ENCODE measurements around the gene DPCD. TPM values are rescaled to one million over a fixed set of nuclear protein-coding genes. Genes with fewer than 3 reads are reported as not detected.

The DPCD gene
- total RNA-seq, 2 experiments from 2014 or later: 3.7 to 4.2 TPM

- DNase-seq: peak; percentile 59
- Mint-ChIP-seq H3K4me1 (peaks cover 18% of the 10 kb centered on the region), H3K27ac (peak overlapping the region; percentile 65), H3K27me3 (no peaks in the 10 kb centered on the region), H3K9me3 (ENCODE audit: low read depth) (no peaks in the 10 kb centered on the region), H3K4me3 (no peak overlapping the region), H3K36me3 (peaks cover 13% of the 10 kb centered on the region)
- peak; percentile 70 for ATAC-seq
- CTCF ChIA-PET: interaction anchor here (1.1 to 13.8 kb wide), 2 partner anchors 9 to 170 kb away, joined by 5 to 198 read pairs; partner anchors contain the start of gene NPM3
Measured at GRCh38 chr10:101611096-101611905, 23.2 kb downstream of the DPCD start.

DNA sequence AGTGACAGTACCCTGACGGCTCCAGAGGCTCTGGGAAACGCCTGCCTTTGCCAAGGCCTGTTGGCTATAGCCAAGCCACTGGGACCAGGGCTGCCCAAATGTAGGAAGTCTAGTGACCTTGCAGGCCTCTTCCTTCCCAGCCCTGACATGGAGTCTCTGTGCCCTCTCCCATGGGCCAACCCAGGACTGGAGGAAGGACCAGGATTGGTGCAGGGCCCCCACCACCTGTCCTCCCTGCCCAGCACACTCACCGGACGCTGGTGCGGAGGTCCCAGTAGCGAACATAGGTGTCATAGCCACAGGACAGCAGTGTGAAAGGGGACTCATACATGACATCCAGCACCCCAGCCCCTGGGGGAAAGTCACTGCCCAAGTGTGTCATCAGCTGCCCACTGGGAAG is 24.0 kb downstream of the DPCD start:
- Mint-ChIP-seq H3K4me1 (peaks cover 18% of the 10 kb centered on the region), H3K4me3 (no peak overlapping the region), H3K27me3 (no peaks in the 10 kb centered on the region), H3K36me3 (peaks cover 13% of the 10 kb centered on the region), H3K9me3 (ENCODE audit: low read depth) (no peaks in the 10 kb centered on the region), H3K27ac (peak overlapping the region; percentile 64)
- CTCF ChIA-PET: interaction anchor here (1.5 kb wide), 1 partner anchor 10 kb away, joined by 6 read pairs; no protein-coding TSS in a partner anchor
- no peak for DNase-seq
- ATAC-seq: no peak

DNA sequence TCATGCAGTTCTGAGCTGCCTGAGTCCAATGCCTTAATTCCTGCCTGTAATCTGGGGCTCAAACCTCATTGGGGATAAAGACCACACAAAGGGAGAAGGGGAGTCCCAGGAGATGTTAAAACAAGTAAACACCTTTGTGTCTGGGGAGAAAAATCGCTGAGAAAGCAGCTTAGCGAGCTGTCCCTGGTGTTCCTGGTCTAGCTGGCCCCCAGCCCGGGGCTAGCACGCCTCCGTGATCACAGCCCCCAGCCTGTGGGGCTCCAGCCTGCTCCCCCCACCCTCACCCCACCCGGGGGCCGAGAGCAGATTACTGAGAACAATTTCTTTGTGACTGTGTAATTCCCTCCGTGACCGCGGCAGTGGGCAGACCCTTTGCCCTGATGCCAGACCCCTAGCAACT is 24.8 kb downstream of the DPCD start:
- CTCF ChIA-PET: interaction anchor here (1.5 kb wide), 1 partner anchor 10 kb away, joined by 6 read pairs; no protein-coding TSS in a partner anchor
- ATAC-seq: no peak
- no peak overlapping the region for H3K27ac Mint-ChIP-seq
- peaks cover 13% of the 10 kb centered on the region for H3K36me3 Mint-ChIP-seq
- peaks cover 18% of the 10 kb centered on the region for H3K4me1 Mint-ChIP-seq
- no peaks in the 10 kb centered on the region for H3K9me3 Mint-ChIP-seq (ENCODE audit: low read depth)
- H3K4me3 Mint-ChIP-seq: no peak overlapping the region
- H3K27me3 Mint-ChIP-seq: no peaks in the 10 kb centered on the region
- no peak for DNase-seq

GRCh38 chr10:101613646-101614045 is 25.5 kb downstream of the DPCD start:
- Mint-ChIP-seq H3K27me3 (no peaks in the 10 kb centered on the region), H3K9me3 (ENCODE audit: low read depth) (no peaks in the 10 kb centered on the region), H3K36me3 (peaks cover 13% of the 10 kb centered on the region), H3K4me1 (peaks cover 18% of the 10 kb centered on the region), H3K4me3 (no peak overlapping the region), H3K27ac (no peak overlapping the region)
- ATAC-seq (no peak), DNase-seq (no peak)
- CTCF ChIA-PET: interaction anchor here (1.5 kb wide), 1 partner anchor 11 kb away, joined by 6 read pairs; no protein-coding TSS in a partner anchor

DNA sequence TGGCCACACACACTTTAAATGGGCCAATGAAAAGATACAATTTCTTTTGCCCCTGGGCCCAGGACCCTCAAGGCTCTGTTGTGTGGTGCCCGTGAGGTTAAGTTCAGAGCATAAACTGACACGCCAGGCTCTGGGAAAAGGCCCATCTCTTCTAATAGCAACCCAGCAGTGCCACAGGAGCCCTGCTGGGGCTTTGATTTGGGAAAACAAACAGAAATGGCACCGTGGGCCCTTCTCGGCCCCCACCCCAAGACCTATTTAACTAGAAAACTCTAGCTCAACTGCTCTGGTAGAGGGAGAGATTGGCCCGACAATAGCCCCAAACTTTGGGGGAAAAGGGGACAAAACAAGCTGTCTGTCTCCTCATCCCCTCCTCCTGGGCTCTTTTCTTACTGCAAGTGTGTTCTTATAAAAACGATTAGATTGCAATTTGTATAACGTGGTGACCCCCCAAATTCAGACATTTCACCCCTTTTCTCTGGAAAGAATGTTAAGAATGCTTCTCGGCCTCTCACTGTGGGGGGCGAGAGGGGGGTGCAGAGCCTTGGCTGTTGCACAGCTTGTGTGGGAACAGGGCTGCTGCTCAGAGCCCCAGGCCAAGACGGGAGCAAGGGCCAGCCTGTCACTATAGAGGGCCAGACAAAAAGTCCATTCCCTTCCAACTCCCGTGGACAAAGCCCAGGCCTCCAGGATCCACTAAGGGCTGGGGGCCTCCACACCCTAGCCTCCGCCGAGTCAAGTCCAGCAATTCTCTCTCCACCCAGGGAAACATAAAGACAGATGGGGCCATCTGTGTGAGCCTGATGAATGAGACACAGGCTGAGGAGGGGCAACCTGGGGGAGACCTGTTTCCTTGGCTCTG is 26.8 kb downstream of the DPCD start:
- no peaks in the 10 kb centered on the region for H3K9me3 Mint-ChIP-seq (ENCODE audit: low read depth)
- H3K27me3 Mint-ChIP-seq: no peaks in the 10 kb centered on the region
- H3K27ac Mint-ChIP-seq: no peak overlapping the region
- CTCF ChIA-PET: no interaction called here
- H3K4me1 Mint-ChIP-seq: peaks cover 15% of the 10 kb centered on the region
- H3K36me3 Mint-ChIP-seq: peaks cover 9% of the 10 kb centered on the region
- no peak for DNase-seq
- ATAC-seq: no peak
- no peak overlapping the region for H3K4me3 Mint-ChIP-seq

GRCh38 chr10:101615525-101616116 is 27.5 kb downstream of the DPCD start:
- Mint-ChIP-seq H3K4me1 (peaks cover 14% of the 10 kb centered on the region), H3K27ac (no peak overlapping the region), H3K27me3 (no peaks in the 10 kb centered on the region), H3K4me3 (no peak overlapping the region), H3K36me3 (peaks cover 11% of the 10 kb centered on the region), H3K9me3 (ENCODE audit: low read depth) (no peaks in the 10 kb centered on the region)
- DNase-seq (no peak), ATAC-seq (no peak)
- CTCF ChIA-PET: no interaction called here

DNA sequence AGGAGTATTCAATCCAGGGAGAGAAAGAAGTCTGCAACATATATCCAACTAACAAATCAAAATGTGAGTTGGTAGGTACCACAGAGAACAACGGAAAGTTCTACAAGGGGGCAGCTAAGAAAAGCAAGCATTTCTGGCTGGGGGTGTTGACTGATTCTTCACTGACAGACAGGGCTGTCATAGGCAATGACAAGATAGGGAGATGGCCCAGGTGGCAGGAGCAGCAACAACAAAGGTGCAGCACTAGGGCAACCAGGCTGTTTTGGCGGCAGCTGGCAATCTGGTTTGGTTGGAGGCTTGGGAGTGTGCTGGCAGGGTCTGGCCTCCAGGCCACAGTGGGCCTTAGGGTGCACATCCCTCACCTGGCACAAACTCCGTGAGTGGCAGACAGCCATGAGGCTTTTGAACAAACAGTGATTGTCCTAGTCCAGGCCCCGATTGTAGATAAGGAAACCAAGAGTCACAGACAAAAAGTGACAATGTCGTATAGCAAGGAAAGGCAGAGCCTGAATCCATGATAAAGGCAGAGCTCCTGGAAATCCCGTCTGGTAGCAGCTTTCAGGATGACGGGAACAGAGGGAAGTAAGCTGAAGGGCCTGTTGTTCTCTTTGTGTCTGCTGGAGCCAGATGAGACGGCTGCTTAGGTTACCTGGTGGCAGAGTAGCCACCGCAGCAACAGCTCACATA is 28.4 kb downstream of the DPCD start:
- no peak for ATAC-seq
- H3K4me3 Mint-ChIP-seq: no peak overlapping the region
- H3K9me3 Mint-ChIP-seq (ENCODE audit: low read depth): no peaks in the 10 kb centered on the region
- no peak for DNase-seq
- peaks cover 8% of the 10 kb centered on the region for H3K4me1 Mint-ChIP-seq
- no peaks in the 10 kb centered on the region for H3K27me3 Mint-ChIP-seq
- peaks cover 6% of the 10 kb centered on the region for H3K36me3 Mint-ChIP-seq
- CTCF ChIA-PET: interaction anchor here (1.0 kb wide), 1 partner anchor 13 kb away, joined by 3 read pairs; no protein-coding TSS in a partner anchor
- no peak overlapping the region for H3K27ac Mint-ChIP-seq

- no peaks in the 10 kb centered on the region for H3K9me3 Mint-ChIP-seq (ENCODE audit: low read depth)
- H3K36me3 Mint-ChIP-seq: peaks cover 3% of the 10 kb centered on the region
- DNase-seq: no peak
- H3K27me3 Mint-ChIP-seq: no peaks in the 10 kb centered on the region
- CTCF ChIA-PET: interaction anchor here (1.0 kb wide), 1 partner anchor 14 kb away, joined by 3 read pairs; no protein-coding TSS in a partner anchor
- peaks cover 2% of the 10 kb centered on the region for H3K4me1 Mint-ChIP-seq
- no peak overlapping the region for H3K27ac Mint-ChIP-seq
- no peak overlapping the region for H3K4me3 Mint-ChIP-seq
- ATAC-seq: no peak
Measured at GRCh38 chr10:101617102-101617823, 29.1 kb downstream of the DPCD start.

DNA sequence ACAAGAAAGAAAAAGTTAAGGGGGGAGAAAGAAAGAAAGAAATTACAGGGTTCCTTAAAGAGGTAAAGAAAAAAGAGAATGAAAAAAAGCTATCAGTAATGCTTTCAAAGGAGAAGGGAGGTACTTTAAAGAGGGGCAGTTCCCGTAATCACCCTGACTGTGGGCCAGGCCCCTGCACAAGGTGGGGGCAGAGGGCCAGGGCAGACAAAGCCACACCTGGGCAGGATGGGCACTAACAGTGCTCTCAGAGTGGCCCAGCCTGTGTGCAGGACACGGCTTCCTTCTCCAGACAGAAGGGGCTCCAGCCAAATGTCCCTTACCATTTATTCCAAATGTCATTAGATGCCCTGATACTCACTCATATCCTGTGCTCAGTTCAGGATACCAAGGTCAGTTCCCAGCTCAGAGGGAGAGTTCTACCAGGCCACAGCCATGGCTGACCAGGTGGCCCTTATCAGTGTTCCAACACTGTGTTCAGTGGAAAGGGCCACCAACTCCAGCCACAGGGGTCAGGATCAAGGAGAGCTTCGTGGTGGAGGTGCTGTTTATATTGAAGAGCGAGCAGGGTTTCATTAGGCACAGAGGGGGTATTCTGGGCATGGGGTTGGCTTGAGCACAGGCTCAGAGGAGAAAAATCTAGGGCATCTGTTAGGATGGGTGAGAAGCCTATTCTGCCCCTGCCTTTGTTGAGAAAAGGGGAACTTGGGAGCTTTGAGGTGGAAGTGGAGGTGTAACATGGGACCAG is 29.9 kb downstream of the DPCD start:
- Mint-ChIP-seq H3K27ac (no peak overlapping the region), H3K4me1 (no peaks in the 10 kb centered on the region), H3K36me3 (peaks cover 3% of the 10 kb centered on the region), H3K9me3 (ENCODE audit: low read depth) (no peaks in the 10 kb centered on the region), H3K4me3 (no peak overlapping the region), H3K27me3 (no peaks in the 10 kb centered on the region)
- no peak for DNase-seq
- no peak for ATAC-seq
- CTCF ChIA-PET: interaction anchor here (0.6 to 1.3 kb wide), 2 partner anchors 15 to 365 kb away, joined by 3 to 4 read pairs; no protein-coding TSS in a partner anchor

DNA sequence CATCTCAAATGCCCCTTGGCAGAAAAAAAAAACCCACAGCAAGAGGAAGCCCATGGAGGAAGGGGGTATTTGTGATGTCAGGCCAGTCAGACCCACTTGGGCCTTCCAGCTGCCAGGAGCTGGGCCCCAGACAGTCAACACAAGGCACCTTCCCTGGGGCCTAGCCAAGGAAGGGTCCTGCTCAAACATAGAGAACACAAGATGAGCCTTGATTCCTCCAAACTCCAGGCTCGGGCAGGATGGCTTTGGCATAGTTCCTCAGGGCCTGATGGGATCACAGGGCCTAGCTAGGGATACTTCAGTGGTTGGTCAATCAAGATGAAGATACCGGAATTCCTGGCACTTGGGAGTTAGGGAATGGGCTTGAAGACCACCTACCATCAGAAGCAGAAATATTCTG is 30.8 kb downstream of the DPCD start:
- no peak overlapping the region for H3K4me3 Mint-ChIP-seq
- H3K36me3 Mint-ChIP-seq: peaks cover 10% of the 10 kb centered on the region
- H3K4me1 Mint-ChIP-seq: no peaks in the 10 kb centered on the region
- no peak for ATAC-seq
- no peaks in the 10 kb centered on the region for H3K27me3 Mint-ChIP-seq
- H3K9me3 Mint-ChIP-seq (ENCODE audit: low read depth): no peaks in the 10 kb centered on the region
- no peak overlapping the region for H3K27ac Mint-ChIP-seq
- CTCF ChIA-PET: interaction anchor here (0.6 to 1.3 kb wide), 2 partner anchors 16 to 366 kb away, joined by 3 to 4 read pairs; no protein-coding TSS in a partner anchor
- no peak for DNase-seq

GRCh38 chr10:101619983-101620382 is 31.9 kb downstream of the DPCD start:
- Mint-ChIP-seq H3K9me3 (ENCODE audit: low read depth) (no peaks in the 10 kb centered on the region), H3K36me3 (peaks cover 10% of the 10 kb centered on the region), H3K4me1 (no peaks in the 10 kb centered on the region), H3K27ac (no peak overlapping the region), H3K4me3 (no peak overlapping the region), H3K27me3 (no peaks in the 10 kb centered on the region)
- ATAC-seq (no peak), DNase-seq (no peak)
- CTCF ChIA-PET: interaction anchor here (0.8 to 1.0 kb wide), 3 partner anchors 16 to 20 kb away, joined by 3 to 4 read pairs (median 4); no protein-coding TSS in a partner anchor

Measured in activated CD8-positive, alpha-beta memory T cell treated with anti-CD3 and anti-CD28 coated beads, Interleukin-2, amount 10 ng/mL, durations not matched to agents 7 days and 5 days (primary cell).